Left lung (tissue), 10 donors: ENCODE measurements around the gene ROBO3. TPM values are rescaled to one million over a fixed set of nuclear protein-coding genes. Genes with fewer than 3 reads are reported as not detected.

Experiments used
- ATAC-seq: fragments of 200-7000 bp; cut with Tn5 transposase; one replicate; pipeline ENCODE4 v1.9.1; 2020; ENCODE audit warnings: moderate library complexity
- DNase-seq, 4 donors: peaks; one replicate each; pipeline ENCODE4 v3.0.0-alpha.2; 2013 to 2020
- H3K27ac ChIP-seq, 2 donors: fragments of 200-600 bp; sonication (generic) in 1 of 2; one replicate each; pipeline versions ENCODE4 v1.5.0 to v1.8.0; 2020 to 2021
- H3K27me3 ChIP-seq, 2 donors: fragments of 200-600 bp; sonication (generic) in 1 of 2; one replicate each; pipeline versions ENCODE4 v1.5.0 to v1.8.0; 2020 to 2021
- H3K36me3 ChIP-seq, 2 donors: fragments of 200-600 bp; sonication (generic) in 1 of 2; one replicate each; pipeline versions ENCODE4 v1.5.0 to v1.8.0; 2020 to 2021
- H3K4me1 ChIP-seq, 2 donors: fragments of 200-600 bp; one replicate each; pipeline ENCODE4 v1.8.0; 2021
- H3K4me3 ChIP-seq, 2 donors: fragments of 200-600 bp; sonication (generic) in 1 of 2; one replicate each; pipeline versions ENCODE4 v1.5.0 to v1.8.0; 2020 to 2021; ENCODE audit warnings: mild to moderate bottlenecking in 1 of 2
- H3K9me3 ChIP-seq, 2 donors: fragments of 200-600 bp; sonication (generic) in 1 of 2; one replicate each; pipeline versions ENCODE4 v1.5.0 to v1.8.0; 2020 to 2021
- intact Hi-C, 2 donors: fragments of 100-400 bp; cut with DNase I; formaldehyde crosslinking; loops; one replicate each; pipeline versions ENCODE4 v1.11.2 to v1.14.2; 2022
- polyA plus RNA-seq, 6 donors: library from polyadenylated mRNA; unstranded; fragments of 120-200 nt; gene quantifications; one replicate each; pipeline ENCODE4 v1.2.1, GENCODE V29; 2013; ENCODE audit not compliant: insufficient read length in 6 of 6
- total RNA-seq, 2 donors: library from RNA; stranded (reverse); fragmentation: NEBNext Ultra II Directional; extraction: Animal tissue kit (Norgen Biotek cat#: 25700); gene quantifications; one replicate each; pipeline ENCODE4 v1.2.1, GENCODE V29; 2021
- TF ChIP-seq, protein P1 (sequence below), 2 donors: fragments of 200-600 bp; sonication (generic) in 1 of 2; IDR thresholded peaks; one replicate each; pipeline versions ENCODE4 v1.5.0 to v1.8.0; 2021; ENCODE audit warnings: antibody characterized with exemption in 2 of 2
- donor health status: DM: no; HTN: yes; CAD: no.
- donor health status: DM: no; HTN: no; CAD: no.

Gene ROBO3
- total and polyA plus RNA-seq, 8 donors, result 11.0 to 54.8 (median 43.7) TPM

DNA sequence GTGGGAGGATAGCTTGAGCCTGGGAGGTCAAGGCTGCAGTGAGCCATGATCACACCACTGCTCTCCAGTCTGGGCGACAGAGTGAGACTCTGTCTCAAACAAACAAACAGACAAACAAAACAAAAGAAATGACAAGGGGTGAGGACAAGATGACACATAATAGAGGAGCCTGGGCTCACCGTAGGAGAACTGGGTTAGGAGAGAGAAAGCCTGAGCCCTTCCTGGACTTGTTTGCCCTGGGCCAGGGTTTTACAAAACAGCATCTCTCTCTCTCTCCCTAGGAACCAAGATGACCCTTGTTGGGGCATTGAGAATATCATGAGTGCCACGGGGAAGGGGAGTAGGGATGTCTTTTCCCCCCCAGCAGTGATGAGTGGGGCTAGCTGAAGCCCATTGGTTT, 15.7 kb downstream of the ROBO3 start:
- peaks cover 0 to 19% of the 10 kb centered on the region in 2 donors for H3K27me3 ChIP-seq

GRCh38 chr11:124882339-124883071, 17.3 kb downstream of the ROBO3 start:
- Histone ChIP-seq H3K36me3 (no peaks in the 10 kb centered on the region), H3K4me3 (no peak overlapping the region), H3K27ac (peak overlapping the region in 1 of 2 donors; percentile 55), H3K27me3 (peaks cover 0 to 6% of the 10 kb centered on the region in 2 donors), H3K4me1 (peaks cover 0 to 15% of the 10 kb centered on the region in 2 donors), H3K9me3 (no peaks in the 10 kb centered on the region)
- DNase-seq (no peak), ATAC-seq (no peak)
- TF ChIP-seq, protein P1, sequence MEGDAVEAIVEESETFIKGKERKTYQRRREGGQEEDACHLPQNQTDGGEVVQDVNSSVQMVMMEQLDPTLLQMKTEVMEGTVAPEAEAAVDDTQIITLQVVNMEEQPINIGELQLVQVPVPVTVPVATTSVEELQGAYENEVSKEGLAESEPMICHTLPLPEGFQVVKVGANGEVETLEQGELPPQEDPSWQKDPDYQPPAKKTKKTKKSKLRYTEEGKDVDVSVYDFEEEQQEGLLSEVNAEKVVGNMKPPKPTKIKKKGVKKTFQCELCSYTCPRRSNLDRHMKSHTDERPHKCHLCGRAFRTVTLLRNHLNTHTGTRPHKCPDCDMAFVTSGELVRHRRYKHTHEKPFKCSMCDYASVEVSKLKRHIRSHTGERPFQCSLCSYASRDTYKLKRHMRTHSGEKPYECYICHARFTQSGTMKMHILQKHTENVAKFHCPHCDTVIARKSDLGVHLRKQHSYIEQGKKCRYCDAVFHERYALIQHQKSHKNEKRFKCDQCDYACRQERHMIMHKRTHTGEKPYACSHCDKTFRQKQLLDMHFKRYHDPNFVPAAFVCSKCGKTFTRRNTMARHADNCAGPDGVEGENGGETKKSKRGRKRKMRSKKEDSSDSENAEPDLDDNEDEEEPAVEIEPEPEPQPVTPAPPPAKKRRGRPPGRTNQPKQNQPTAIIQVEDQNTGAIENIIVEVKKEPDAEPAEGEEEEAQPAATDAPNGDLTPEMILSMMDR (IDR thresholded peaks at IDR 0.05), result no peak
- intact Hi-C loops, result no loop called here

More for the DNA sequence above, 15.7 kb downstream of the ROBO3 start:
- Histone ChIP-seq H3K36me3 (no peaks in the 10 kb centered on the region), H3K27ac (no peak overlapping the region), H3K4me3 (no peak overlapping the region), H3K9me3 (no peaks in the 10 kb centered on the region), H3K4me1 (peaks cover 8 to 26% of the 10 kb centered on the region in 2 donors)
- intact Hi-C loops, result no loop called here
- ATAC-seq, result no peak
- TF ChIP-seq, protein P1 (IDR thresholded peaks at IDR 0.05), result no peak
- no peak for DNase-seq

- Histone ChIP-seq H3K27ac (no peak overlapping the region), H3K27me3 (no peaks in the 10 kb centered on the region), H3K36me3 (no peaks in the 10 kb centered on the region), H3K4me3 (no peak overlapping the region), H3K4me1 (peaks cover 0 to 14% of the 10 kb centered on the region in 2 donors), H3K9me3 (no peaks in the 10 kb centered on the region)
- intact Hi-C loops, result no loop called here
- no peak for DNase-seq
- ATAC-seq, result no peak
- TF ChIP-seq, protein P1 (IDR thresholded peaks at IDR 0.05), result no peak
Measured at GRCh38 chr11:124884340-124884739, 19.1 kb downstream of the ROBO3 start.

- no peak overlapping the region for H3K4me3 ChIP-seq
- intact Hi-C loops, result no loop called here
- H3K36me3 ChIP-seq, result no peaks in the 10 kb centered on the region
- no peak for DNase-seq
- TF ChIP-seq, protein P1 (IDR thresholded peaks at IDR 0.05), result no peak
- H3K27me3 ChIP-seq, result no peaks in the 10 kb centered on the region
- peaks cover 0 to 14% of the 10 kb centered on the region in 2 donors for H3K4me1 ChIP-seq
- H3K27ac ChIP-seq, result no peak overlapping the region
- H3K9me3 ChIP-seq, result no peaks in the 10 kb centered on the region
- ATAC-seq, result no peak
Measured at GRCh38 chr11:124884869-124885479, 19.7 kb downstream of the ROBO3 start.

GRCh38 chr11:124886476-124886875, 21.2 kb downstream of the ROBO3 start:
- Histone ChIP-seq H3K4me1 (peaks cover 0 to 14% of the 10 kb centered on the region in 2 donors), H3K27ac (no peak overlapping the region), H3K27me3 (no peaks in the 10 kb centered on the region), H3K9me3 (no peaks in the 10 kb centered on the region), H3K4me3 (no peak overlapping the region), H3K36me3 (no peaks in the 10 kb centered on the region)
- ATAC-seq (no peak), DNase-seq (no peak)
- intact Hi-C loops, result no loop called here
- TF ChIP-seq, protein P1 (IDR thresholded peaks at IDR 0.05), result no peak
